HG02938 (cell line): ENCODE data around the gene HIPK2.

Experiments
- ATAC-seq: cut with Tn5 transposase; IDR thresholded peaks from one replicate; pipeline ENCODE4 v1.9.1; 2021; ENCODE audit warnings: mild to moderate bottlenecking, moderate library complexity; ENCODE audit not compliant: unreplicated experiment

Gene HIPK2

GRCh38 chr7:139718141-139718540 is 59.7 kb downstream of the HIPK2 start:
- no peak for ATAC-seq

- ATAC-seq, result no peak
Observed at GRCh38 chr7:139716156-139716942, 61.4 kb downstream of the HIPK2 start.

GRCh38 chr7:139715194-139715815 is 62.5 kb downstream of the HIPK2 start:
- ATAC-seq, result no peak

GRCh38 chr7:139714163-139714901 is 63.5 kb downstream of the HIPK2 start:
- ATAC-seq, result peak; percentile 95

- ATAC-seq, result no peak
Observed at GRCh38 chr7:139713526-139714162, 64.2 kb downstream of the HIPK2 start.

- ATAC-seq, result no peak
Observed at GRCh38 chr7:139713061-139713460, 64.7 kb downstream of the HIPK2 start.

GRCh38 chr7:139711991-139712743 is 65.6 kb downstream of the HIPK2 start:
- ATAC-seq, result no peak

- no peak for ATAC-seq
Observed at GRCh38 chr7:139710036-139710435, 67.8 kb downstream of the HIPK2 start.

GRCh38 chr7:139709485-139709884 is 68.3 kb downstream of the HIPK2 start:
- no peak for ATAC-seq

- peak; percentile 89 for ATAC-seq
Observed at GRCh38 chr7:139708541-139708940, 69.3 kb downstream of the HIPK2 start.

GRCh38 chr7:139706837-139707236 is 71.0 kb downstream of the HIPK2 start:
- ATAC-seq, result no peak

- no peak for ATAC-seq
Observed at GRCh38 chr7:139704308-139704879, 73.4 kb downstream of the HIPK2 start.

GRCh38 chr7:139703487-139704307 is 74.1 kb downstream of the HIPK2 start:
- peak; percentile 17 for ATAC-seq

- ATAC-seq, result peak; percentile 80
Observed at GRCh38 chr7:139702811-139703486, 74.8 kb downstream of the HIPK2 start.

- no peak for ATAC-seq
Observed at GRCh38 chr7:139702313-139702731, 75.5 kb downstream of the HIPK2 start.

GRCh38 chr7:139701908-139702307 is 75.9 kb downstream of the HIPK2 start:
- no peak for ATAC-seq

GRCh38 chr7:139700505-139701235 is 77.1 kb downstream of the HIPK2 start:
- no peak for ATAC-seq
